ENCODE data around the gene HSD17B2.

- TF ChIP-seq CTCF (conservative IDR thresholded peaks at IDR 0.05) (no peak), ZFX (IDR thresholded peaks at IDR 0.05) (no peak)
These were observed 24.4 kb upstream of the HSD17B2 start for GRCh38 chr16:82010649-82011048.
